Stimulated activated CD4-positive, alpha-beta T cell treated with anti-CD3 and anti-CD28 coated beads, Interleukin-1b, Interleukin-23, amount 100 ng/mL, for 4 hours (primary cell): ENCODE results near the gene ZSWIM3.
"Not testable (repeated sequence)": the region's sequence is repeated elsewhere in the genome, so short reads cannot be mapped to it uniquely, and the experiment has no call there.

Source experiments
- DNase-seq, 2 donors: peaks; one replicate each; pipeline ENCODE4 v3.0.0-alpha.2; 2020; ENCODE audit warnings: low read depth in 2 of 2

ZSWIM3 gene

DNA sequence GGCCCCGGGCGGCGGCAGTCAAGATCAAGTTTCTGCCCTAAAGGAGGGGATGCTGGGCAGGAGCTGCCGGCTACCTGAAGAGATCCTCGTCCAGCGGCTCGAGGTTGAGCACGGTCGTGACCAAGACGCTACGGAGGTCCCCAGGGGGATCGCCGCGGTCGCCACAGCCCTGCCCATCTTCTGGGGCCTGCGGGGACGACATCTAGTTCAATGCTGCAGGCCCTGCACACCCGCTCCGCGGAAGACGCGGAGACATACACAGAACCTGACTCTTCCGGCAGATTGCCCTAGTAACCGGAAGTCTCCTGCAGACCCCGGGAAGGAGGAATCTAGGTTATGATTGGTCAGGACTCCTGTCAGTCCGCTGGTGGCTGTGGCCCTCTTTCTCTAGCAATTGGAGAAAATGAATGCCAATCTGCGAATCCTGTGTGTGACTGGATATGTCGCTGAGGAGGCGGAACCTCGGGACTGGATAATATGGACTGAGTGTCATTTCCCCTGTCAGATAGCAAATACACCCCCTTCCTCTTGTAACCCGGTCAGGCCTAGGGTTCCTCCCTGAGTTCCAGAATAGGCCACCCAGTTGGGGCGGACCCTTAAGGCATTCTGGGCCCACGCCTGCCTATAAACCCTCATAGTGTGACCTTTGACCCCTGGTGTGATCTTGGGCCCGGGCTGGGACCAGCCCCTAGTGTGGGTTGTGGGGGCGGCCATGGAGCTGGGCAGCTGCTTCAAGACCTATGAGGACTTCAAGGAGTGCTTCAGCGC lies at the start of gene ZSWIM3, which contains the start of gene ACOT8:
Gene ZSWIM3 (plus strand): TSS at position 501 of the 768 bp plus-strand sequence. CDS start 212 bp downstream, at position 713.
Gene ACOT8 (minus strand): TSS at position 279 of the 768 bp plus-strand sequence. CDS start 77 bp downstream, at position 202.
- peak; percentile 62 to 91 for DNase-seq

DNA sequence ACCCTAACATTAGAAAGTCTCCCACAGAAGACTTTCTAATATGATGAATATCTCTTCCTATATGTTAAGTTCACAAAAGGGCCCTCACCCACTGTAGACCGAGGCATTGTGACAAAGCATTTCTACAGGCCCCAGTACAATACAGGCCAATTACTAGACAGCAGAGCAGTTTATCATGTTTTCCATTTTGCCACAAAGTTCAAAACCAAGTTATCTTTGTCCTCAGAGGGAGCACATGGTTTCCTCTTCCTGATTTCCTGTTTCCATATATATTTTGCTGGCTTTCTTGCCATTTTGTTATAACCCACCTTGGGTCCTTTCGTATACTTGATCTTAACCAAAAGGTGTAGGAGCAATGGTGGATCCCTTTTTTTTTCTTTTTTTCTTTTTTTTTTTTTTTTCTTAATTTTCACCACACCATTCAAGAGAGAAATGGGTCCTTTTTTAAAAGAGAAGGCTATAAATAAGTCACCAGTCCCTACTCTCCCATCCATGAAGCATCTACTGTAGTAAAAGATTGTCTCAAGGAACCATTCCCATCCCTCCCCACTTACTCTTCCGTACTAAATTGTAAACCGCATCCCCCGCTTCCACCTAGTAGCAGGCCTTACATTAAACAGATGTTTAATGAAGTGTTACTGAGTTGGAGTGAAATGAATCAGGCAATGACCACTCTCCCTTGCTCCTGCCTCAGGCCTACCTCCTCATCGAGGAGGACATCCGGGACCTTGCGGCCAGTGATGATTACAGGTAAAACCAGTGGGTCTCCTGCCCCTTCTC lies 47.0 kb upstream of the ZSWIM3 start:
- DNase-seq, result no peak

DNA sequence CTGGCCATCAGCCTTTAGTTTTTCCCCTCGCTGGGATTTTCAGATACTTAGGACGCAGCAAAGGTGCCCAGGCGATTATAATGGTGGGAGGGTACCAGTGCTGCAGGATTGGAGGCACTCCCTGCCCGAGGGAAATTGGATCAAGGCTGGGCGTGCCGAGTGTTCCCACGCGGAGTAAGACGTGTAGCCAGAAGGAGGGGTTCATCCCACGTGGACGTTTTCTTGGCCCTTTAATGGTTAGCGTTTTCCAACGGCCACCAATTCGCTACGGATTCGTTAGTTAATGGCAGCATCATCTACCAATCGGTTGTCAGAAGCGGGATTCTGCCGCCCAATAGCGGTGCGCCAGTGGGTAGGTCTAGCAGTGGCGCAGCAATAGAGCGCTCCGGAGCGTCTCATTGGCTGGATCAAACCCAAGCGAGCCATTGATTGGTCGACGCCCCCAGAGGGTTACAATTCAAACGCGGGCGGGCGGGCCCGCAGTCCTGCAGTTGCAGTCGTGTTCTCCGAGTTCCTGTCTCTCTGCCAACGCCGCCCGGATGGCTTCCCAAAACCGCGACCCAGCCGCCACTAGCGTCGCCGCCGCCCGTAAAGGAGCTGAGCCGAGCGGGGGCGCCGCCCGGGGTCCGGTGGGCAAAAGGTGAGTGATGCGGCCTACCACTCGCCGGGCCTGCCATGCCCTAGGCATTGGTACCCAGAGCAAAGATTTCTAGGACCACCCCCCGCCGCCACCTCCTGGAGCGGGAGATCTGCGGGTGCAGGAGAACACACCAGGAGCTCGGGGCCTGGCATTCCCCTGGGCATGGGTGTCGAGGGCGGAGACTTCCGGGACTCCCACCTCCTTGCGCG lies 45.0 kb upstream of the ZSWIM3 start, which contains the start of gene UBE2C:
Gene UBE2C (plus strand): TSS at position 488 of the 849 bp plus-strand sequence. CDS start 52 bp downstream, at position 540.
- peak; percentile 82 to 87 for DNase-seq

DNA sequence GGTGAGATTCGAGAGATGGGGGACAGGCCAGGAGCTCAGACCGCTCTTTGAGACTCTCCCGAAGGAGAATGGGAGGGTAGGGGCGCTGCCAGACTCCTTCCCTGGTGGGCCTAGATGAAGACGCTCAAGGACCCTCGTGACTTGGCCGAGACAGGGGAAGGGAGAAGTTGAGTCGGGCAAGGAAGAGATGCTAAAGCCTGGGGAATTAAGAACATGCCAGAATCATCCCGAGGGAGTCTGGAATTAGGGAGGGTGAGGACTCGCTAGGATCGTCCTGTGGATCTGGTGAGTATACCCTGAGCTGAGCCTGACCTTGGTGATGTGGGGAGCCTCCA lies 44.4 kb upstream of the ZSWIM3 start:
- no peak for DNase-seq

DNA sequence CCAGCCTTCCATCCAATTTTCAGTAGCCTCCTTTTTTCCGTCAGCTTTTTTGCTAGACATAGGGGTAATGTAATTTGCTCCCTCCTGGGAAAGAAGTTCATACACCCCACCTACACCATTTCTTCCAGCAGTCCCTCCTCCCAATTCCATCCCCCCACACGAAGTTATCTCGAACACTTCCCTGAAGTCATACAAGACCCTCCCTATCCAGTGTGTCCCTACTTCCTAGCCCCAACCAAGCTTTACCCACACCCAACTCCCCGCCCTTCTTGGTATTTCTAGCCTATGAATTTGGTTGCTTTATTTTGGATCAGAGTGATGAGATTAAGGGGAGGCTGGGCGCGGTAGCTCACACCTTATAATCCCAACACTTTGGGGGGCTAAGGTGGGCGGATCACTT lies 43.9 kb upstream of the ZSWIM3 start:
- DNase-seq, result no peak

DNA sequence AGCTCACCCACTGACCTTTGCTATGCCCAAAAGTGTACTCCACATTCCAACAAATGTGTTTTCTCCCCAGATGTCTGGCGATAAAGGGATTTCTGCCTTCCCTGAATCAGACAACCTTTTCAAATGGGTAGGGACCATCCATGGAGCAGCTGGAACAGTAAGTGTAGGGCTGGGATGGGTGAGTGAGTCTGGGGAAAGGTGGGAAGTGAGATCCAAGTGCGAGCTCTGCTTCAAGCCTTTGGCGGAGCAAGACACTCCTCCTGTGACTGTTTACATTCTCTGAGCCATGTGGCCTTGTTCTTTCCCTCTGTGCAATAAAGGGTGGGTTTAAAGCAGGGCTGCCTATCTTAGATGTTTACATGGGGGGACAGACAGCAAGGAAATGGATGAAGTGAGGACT lies 43.1 kb upstream of the ZSWIM3 start:
- DNase-seq, result no peak

DNA sequence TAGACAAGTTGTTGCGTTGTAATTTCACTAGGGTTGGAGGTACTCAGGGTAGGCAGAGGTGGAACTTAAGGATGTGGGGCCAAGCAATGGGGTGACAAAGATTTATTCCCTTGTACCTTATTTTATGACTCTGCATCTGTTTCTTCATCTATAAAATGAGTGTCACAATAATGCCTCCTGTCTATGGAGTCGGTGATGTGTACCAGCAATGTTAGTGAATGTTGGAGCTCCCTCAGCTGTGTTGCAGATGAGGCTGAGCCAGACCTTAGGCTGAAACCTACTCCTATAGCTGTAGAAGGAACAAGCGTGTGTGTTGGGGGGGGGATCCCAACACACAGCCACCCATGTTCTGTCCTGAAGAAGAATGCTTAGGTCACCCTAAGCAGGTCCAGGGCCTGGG lies 40.5 kb upstream of the ZSWIM3 start:
- DNase-seq, result no peak

DNA sequence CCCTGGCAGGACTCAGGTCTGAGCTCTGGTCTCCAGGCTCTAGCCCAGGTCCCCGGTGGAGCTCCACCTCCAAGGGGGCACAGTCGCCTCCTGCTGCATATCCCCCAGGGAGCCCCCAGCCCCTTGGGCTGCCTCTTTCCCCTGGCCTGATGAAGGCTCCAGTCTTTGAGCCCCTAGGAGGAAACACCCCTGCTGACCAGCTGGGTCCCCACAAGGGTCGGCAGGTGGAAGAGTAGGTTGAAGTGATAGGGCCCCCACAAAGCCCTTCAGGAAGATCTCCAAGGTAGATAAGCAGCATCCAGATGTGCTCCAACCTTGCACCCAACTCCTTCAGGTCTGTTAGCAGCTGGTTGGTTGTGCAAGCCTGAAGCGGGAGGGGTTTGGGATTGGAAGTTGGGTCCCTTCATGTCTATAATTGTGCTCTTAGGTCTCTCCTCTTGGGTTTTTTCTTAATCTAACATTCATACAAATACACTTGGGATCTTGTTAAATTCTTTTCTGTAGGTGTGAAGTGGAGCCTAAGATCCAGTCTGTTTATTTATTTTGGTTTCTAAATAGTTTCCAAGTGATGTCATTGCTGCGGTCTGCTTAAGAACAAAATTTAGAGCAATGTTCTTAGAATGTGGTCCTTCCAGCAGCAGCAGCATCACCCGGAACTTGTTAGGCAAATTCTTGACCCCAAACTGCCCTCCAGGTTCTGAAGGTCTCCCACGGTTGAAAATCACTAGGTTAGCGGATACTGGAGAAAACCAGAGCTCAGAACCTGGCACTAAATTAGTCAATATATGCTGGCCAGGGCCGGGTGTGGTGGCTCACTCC lies 39.8 kb upstream of the ZSWIM3 start:
- no peak for DNase-seq

DNA sequence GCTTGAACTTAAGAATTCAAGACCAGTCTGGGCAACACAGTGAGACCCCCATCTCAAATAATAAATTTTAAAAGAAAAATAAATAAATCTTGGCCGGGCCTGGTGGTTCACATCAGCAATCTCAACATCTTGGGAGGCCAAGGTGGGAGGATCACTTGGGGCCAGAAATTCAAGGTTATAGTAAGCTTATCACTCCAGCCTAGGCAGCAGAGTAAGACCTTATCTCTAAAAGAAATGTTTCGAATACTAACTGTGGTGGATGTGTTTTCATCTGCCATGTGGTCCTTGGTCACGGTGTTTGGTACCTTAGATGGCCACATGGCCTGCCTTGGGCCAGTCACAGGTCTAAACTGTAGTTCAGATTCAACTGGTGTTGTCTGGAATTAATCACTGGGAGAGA lies 39.2 kb upstream of the ZSWIM3 start:
- no peak for DNase-seq

DNA sequence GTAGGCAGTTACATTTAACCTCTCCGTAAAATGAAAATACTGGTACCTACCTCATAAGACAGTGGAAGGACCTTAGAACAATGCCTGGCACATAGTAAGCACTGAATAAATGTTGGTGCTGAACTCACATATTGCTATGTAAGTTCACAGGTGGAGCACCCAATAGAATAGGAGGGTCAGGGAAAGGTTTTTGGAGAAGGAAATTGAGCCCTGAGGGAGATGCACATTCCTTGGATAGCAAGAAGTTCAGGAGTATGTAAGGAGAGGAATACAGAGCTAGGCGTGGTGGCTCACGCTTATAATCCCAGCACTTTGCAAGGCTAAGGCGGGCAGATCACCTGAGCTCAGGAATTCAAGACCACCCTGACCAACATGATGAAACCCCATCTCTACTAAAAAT lies 37.9 kb upstream of the ZSWIM3 start:
- no peak for DNase-seq

DNA sequence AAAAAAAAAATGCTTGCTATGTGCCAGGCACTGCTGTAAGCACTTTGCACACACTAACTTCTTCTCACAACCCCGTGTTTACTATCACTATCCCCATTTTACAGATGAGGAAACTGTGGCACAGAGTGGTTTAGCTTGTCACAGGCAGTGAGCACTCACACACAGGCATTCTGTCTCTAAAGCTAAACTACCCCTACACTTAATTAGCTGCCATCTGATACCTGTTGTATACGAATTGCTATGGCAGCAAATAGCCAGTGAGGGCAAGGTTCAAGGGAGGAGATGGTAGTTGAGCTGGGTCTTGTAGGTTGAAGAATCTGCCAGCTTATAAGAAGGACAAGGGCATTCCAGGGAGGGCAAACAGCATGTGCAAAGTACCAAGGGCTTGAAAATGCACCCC lies 35.5 kb upstream of the ZSWIM3 start:
- no peak for DNase-seq

DNA sequence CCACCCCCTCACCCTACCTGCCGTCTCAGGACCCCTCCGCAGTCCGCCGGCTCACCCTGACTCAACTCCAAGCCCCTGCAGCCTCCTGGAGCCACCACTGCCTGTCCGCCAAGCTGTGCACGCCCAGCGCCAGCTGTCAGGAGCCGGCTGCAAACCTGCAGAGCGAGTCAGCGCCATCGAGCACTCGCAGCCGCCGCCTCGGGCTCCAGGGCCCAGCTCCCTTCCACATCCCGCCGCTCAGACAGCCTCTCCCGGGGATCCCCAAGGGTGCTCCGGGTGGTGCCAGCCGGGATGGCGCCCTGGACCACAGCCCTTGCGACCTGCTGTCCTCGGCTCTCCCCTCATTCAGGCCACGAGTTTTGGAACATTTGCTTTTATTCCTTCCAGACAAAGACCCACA lies 34.6 kb upstream of the ZSWIM3 start:
- no peak for DNase-seq

DNA sequence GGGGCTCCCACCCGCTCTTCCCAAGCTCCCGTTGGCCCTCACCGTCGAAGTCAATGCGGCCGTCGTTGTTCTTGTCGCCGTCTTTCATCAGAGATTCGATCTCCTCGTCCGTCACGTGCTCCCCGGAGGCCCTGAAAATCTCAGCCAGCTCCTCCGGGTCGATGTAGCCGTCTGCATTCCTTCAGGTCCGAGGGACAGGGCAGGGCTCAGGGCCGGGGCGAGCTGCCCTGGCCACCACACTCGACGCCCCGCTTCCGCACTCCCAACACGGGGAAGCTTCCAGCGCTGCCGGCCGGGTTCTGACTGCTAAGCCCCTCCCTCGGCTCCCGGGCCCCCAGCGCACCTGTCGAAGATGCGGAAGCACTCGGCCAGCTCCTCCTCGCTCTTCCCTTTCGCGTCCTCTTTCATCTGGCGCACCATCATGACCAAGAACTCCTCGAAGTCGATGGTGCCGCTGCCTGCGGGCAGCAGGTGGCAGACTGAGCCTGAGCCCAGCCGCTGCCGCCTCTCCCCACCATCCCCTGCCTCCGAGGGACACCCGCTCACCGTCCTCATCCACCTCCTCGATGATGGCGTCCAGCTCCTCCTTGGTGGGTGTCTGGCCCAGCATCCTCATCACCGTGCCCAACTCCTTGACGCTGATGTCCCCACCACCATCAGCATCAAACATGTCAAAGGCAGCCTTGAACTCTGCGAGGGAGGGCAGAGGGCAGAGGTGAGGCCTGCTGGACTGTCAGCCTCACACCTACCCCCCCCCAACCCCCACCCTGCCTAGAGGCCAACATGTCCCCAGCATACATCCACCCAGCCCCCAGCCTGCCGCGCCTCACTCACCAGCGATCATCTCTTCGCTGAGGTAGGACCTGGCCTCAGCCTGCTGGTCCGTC lies 33.2 kb upstream of the ZSWIM3 start:
- peak; percentile 31 to 32 for DNase-seq

DNA sequence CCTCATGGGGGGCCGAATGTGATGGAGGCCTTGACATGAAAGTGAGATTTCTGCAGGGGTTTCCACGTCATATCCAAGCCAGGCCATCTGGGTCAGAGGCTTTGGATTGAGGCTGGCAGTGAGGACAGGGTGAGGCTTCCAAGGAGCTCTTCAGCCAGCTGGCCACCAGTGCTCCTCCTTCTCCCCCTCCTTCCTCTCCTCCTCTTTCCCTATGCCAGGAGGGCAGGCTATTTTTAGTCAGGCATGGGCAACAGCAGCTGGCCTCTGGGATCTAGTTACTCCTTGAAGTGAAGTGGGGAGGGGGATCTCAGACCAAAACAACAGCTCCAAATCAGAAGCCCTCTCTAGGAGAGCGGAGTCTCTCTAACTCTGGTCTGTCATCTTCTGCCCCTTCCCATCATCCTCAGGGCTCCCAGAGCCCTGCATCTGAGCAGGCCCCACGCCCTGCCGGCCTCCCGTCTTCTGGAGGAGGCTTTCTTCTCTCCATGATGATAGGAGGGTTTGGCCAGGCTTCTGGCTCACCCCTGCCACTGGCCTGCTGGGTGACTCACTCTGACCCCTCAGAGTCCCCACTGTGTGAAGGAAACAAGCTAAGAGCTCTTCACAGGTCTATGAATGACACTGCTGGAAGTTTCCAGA lies 30.9 kb upstream of the ZSWIM3 start:
- no peak for DNase-seq

DNA sequence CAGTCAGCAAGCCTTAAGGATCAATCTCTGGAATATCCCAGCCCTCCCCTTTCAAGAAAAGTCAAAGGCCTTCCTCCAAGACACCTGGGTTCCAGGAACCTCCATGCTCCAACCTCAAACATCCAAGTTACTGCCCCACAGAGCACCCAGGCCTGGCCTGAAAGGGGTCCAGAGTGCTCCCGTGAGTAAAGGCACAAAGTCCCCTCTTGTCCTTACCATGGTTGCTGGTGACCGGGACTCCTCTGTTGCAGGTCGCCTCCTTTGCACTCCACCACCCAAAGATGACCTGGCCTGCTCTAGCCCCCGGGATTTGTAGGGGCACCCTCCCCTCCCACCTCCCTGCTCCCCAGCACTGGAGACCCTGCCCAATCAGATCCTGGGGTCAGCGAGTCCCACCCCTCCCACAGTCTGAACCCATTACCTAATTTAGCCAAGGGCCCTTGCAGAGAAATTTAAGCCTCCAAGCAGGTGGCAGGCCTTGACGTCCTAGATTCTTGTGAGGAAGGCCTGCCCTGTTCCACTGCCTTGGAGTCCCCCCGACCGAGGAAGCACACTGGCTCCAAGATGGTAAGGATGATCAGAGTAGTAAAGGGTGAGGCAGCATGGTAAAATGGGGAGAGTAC lies 30.3 kb upstream of the ZSWIM3 start, which contains the start of gene TNNC2:
Gene TNNC2 (minus strand): TSS at position 283 of the 623 bp plus-strand sequence. CDS start 64 bp downstream, at position 219.
- DNase-seq, result no peak

DNA sequence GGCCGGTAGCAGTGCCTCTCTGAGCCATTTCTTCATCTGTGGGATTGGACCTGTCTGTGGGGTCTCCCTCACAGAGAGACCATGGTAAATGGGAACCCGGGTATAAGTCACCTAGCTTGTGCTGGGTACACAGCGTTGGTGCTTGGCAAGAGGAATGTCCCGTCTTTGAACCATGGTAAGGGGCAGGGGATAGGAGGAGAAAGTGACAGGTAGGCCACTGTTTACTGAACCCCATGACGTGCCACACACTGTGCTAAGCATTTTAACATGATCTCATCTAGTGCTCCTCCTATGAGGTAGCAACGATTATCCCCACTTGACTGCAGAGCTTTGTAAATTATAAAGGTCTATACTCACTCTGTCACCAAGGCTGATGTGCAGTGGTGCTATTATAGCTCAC lies 29.7 kb upstream of the ZSWIM3 start:
- DNase-seq, result no peak

DNA sequence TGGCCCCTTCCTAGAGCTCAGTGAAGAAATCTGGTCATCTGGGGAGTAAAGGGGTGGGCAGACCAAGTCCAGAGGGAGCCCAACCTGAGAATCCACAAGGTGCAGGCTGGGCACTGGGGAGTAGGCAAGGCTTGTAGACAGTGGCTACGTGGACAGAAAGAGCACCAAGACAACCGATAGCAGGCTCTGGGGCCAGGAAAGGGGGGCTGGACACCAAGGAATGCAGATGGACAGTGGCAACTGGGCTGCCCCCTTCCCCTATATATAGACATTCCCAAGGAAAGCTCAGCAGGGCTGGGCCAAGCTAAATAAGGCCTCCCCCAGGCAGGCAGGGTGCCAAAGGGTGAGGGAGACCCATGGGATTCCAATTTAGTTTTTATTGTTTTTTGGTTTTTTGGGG lies 28.8 kb upstream of the ZSWIM3 start:
- DNase-seq, result no peak

DNA sequence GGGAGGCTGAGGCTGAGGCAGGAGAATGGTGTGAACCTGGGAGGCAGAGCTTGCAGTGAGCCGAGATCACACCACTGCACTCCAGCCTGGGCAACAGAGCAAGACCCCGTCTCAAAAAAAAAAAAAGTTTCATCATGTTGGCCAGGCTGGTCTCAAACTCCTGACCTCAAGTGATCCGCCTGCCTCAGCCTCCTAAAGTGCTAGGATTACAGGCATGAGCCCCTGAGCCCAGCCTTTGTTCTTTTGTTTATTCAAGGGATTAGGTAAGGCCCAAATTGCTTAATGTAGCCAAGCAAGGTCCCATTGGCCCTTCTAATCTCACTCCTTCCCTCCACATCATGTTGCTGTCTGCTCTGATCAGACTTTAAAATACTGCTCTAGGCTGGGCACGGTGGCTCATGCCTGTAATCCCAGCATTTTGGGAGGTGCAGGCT lies 27.7 kb upstream of the ZSWIM3 start:
- not testable (repeated sequence) for DNase-seq

DNA sequence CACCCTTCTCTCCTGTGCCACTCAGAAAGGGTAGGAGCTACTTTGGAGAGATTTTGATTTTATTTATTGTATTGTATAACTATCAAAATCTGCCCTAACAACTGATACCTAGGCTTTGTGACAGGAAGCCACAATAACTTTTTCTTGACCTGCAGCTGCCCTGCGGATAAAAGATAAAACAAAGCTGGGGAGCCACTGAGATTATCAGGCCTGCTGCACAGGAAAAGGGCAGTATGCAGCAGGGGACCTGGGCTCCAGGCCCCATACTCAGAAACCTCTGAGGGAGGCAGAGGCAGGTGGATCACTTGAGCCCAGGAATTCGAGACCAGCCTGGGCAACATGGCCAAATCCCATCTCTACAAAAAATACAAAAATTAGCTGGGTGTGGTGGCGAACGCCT lies 24.8 kb upstream of the ZSWIM3 start:
- DNase-seq, result no peak
